ENCODE results near the gene NNAT.

DNA sequence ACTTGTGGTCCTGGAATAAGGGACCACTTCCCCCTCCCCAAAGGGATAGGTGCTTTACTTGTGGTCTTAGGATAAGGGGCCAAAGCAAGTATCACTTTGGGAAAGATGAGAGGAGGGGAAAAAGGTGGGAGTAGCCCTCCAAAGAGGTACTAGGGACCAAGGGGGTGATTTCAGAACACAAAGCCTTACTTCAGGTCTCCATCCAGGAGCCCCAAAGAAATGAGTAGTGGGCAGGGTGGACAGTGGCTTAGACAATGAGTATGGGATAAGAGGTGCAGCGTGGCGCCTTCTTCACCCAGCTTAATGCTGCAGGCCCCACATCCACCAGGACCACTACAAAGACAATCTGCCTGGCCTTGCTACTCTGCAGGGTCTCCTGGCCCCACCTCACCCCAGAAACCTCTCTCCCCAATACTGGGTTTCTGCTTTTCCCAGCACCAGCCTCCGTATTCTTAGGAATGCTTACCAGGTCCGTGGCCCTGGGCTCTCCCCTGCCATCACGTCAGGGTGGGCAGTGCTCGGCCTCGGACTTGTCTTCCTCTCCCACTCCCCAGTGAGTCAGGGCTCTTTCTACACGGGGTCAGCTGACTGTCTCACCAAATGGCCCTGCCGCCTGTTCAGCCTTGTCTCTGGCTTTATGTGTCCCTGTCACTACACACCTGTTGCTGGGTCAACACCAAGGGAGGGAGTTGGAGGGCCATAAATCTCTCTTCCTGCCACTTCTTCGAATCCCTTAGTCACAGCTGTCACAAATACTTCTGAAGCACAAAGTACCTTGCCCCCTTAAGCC is 3.1 kb downstream of the NNAT start:
- TF ChIP-seq RNF2 (IDR thresholded peaks at IDR 0.05; ENCODE audit: borderline replicate concordance, low read depth, low read length, missing control alignments, poor library complexity, severe bottlenecking) (no peak), SIN3A (conservative IDR thresholded peaks at IDR 0.05 in 1 of 2, IDR thresholded peaks at IDR 0.05 in 1 of 2; ENCODE audit: low read depth in 1 of 2, low read length in 2 of 2) (no peak), SP1 (IDR thresholded peaks at IDR 0.05; ENCODE audit: low read depth, low read length) (no peak)
